ENCODE measurements around the gene PTPN6.

DNA sequence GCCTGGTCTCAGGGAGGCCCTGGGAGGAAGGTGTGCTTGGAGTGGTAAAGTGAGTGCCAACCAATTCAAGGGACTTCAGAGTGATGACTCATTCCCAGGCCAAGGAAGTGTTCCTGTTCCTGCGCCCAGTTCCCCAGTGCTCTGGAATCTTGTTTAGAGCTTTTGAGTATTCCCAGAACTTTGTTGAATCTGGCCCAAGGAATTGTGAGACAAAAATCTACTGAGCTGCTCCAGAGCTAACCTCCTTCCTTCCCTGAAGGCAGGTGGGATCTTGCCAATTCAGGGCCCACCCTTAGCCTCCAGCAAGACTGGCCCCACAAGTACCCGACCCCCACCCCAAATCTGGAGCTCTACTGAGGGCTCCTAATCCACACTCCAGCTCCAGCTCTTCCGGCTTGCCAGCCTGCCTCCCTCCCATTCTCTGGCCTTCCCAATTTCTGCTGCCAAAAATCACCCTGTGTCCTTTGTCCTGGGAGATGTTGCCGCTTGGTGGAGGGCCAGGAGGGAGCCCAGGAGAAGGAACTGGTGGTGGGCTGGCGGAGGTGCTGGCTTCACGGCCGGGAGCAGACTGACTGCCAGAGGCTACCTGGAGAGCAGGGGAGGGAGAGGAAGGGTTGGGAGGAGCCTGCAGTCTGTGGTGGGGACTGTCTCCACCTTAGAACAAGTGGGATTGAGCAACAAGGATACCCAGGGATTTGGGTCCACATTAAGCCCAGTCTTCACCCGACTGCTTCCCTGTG lies 25.4 kb upstream of the PTPN6 start:
- no peak for TF ChIP-seq SUZ12 (IDR thresholded peaks at IDR 0.05)
- no peak for TF ChIP-seq LEF1 (IDR thresholded peaks at IDR 0.05; ENCODE audit: borderline replicate concordance)
- no peak for TF ChIP-seq ELF4 (IDR thresholded peaks at IDR 0.05)
- no peak for TF ChIP-seq SP1 (IDR thresholded peaks at IDR 0.05)
- no peak for TF ChIP-seq ARNT (IDR thresholded peaks at IDR 0.05)
- no peak for TF ChIP-seq NFRKB (IDR thresholded peaks at IDR 0.05)
- TF ChIP-seq FOXA1 (IDR thresholded peaks at IDR 0.05), result no peak
- TF ChIP-seq CTBP1 (IDR thresholded peaks at IDR 0.05; ENCODE audit: borderline replicate concordance), result no peak
- no peak for TF ChIP-seq FOXK2 (IDR thresholded peaks at IDR 0.05)
- no peak for TF ChIP-seq ZNF384 (IDR thresholded peaks at IDR 0.05)
- TF ChIP-seq BHLHE40 (IDR thresholded peaks at IDR 0.05; ENCODE audit: borderline replicate concordance), result no peak

All from HEK293T (cell line).